GM19452 (cell line): ENCODE results near the gene ETNK2.
"Not testable (repeated sequence)": the region's sequence is repeated elsewhere in the genome, so short reads cannot be mapped to it uniquely, and the experiment has no call there.

Experiments used
- ATAC-seq: cut with Tn5 transposase; IDR thresholded peaks from one replicate; pipeline ENCODE4 v1.9.1; 2021; ENCODE audit not compliant: unreplicated experiment

Gene ETNK2

GRCh38 chr1:204104331-204105130 lies 47.3 kb downstream of the ETNK2 start:
- ATAC-seq, result no peak

GRCh38 chr1:204103431-204103741 lies 48.5 kb downstream of the ETNK2 start:
- no peak for ATAC-seq

- no peak for ATAC-seq
Observed at GRCh38 chr1:204102739-204103430, 49.0 kb downstream of the ETNK2 start.

- ATAC-seq, result no peak
Observed at GRCh38 chr1:204102029-204102611, 49.7 kb downstream of the ETNK2 start.

DNA sequence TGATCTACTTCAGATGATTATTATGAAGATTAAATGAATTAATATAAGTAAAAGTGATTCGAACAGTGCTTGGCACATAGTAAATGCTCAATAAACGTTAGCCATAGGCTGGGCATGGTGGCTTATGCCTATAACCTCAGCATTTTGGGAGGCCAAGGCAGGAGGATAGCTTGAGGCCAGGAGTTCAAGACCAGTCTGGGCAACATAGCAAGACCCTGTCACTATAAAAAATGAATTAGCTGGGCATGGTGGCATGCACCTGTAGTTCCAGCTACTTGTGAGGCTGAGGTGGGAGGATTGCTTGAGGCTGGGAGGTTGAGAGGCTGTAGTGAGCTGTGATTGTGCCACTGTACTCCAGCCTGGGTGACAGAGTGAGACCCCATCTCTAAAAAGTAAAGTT lies 52.1 kb downstream of the ETNK2 start:
- not testable (repeated sequence) for ATAC-seq

GRCh38 chr1:204098683-204099082 lies 53.2 kb downstream of the ETNK2 start:
- ATAC-seq, result no peak

DNA sequence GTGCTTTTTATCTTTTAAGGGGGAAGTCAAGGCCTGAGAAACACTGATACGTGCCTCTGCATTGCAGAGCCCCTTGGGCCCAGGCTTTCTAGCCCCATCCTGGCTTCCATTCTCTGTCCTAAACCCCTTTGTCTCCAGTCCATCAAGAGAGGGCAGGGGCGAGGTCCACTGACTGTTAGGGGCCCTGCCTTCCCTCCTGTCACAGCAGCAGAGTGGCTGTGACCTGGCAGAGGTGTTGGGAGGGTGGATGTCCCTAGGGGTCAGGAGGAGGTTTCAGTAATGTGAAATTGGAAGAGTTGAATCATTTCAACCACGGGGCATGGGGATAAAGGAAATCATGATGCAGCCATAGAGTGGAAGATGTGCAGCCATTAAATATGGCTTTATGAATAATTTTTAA lies 54.9 kb downstream of the ETNK2 start:
- no peak for ATAC-seq

DNA sequence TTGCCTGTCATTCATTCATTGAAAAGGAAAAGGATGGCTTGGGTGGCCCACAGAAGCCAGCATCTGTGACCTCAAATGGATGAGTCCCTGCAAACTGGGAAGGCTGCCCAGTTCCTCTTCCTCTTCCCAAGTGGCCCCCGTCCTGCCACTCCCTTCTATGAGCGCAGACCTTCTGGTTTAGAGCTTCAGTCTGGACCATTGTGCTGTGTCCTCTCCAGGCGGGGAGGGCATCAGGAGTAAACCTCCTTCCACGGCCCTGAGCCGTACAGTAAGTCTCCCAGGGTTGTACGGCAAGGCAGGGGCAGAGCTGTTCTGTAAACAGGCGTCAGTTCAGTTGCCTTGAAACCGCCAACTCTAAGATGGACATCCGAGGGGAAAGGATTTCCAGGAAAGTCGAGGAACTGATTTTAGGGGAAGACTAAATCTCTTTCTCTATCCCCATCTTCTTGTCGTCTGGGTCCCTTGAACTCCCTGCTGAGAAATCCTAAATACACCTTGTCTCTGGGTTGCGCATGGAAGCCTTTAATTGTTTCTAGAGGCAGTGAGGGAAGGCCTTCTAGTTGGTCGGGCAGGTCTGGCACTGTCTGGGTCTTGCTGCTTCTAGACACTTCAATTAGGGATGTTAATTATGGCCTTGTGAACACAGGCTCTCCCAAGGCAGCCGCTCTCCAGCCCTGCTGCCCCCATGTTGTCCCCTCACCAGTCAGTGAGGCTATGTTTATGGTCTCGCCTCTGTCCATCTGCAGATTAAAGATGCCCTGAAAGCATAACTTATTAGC lies 56.8 kb downstream of the ETNK2 start:
- ATAC-seq, result no peak

DNA sequence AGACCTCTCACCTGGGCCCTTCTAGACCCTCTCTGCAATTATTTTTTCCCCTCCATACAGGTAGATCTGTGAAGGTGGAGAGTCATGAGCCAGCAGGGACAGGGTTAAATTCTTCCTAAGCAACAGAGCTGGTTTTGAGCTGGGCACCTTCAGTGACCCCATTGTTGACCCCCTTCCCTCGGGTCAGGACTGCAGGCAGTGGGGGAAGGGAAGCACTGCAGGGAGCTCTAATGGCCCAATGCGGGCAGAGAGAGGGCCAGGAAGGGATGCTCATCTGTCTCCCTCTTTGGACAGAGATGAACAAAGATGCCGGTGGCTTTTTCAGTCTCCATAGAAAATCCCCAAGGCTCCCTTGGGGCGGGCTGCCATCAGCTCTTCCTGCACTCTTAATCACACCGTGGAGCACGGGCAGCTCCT lies 57.5 kb downstream of the ETNK2 start:
- no peak for ATAC-seq

GRCh38 chr1:204093781-204094180 lies 58.1 kb downstream of the ETNK2 start:
- ATAC-seq, result no peak

DNA sequence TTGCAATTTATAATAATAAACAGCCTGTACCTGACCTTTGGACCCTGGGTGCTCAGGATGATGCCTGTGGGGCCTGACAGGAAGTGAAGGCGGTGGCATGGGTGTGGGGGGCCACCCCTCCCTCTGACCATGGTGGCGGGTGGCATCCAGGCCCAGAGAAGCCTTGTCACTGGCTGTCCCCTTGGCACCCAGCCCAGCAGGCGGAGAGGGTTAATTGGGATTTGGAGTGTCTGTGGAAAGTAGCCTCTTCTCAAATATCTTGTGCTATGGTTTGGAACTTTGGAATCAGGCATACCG lies 58.5 kb downstream of the ETNK2 start:
- no peak for ATAC-seq

- no peak for ATAC-seq
Observed at GRCh38 chr1:204092632-204093420, 59.0 kb downstream of the ETNK2 start.

DNA sequence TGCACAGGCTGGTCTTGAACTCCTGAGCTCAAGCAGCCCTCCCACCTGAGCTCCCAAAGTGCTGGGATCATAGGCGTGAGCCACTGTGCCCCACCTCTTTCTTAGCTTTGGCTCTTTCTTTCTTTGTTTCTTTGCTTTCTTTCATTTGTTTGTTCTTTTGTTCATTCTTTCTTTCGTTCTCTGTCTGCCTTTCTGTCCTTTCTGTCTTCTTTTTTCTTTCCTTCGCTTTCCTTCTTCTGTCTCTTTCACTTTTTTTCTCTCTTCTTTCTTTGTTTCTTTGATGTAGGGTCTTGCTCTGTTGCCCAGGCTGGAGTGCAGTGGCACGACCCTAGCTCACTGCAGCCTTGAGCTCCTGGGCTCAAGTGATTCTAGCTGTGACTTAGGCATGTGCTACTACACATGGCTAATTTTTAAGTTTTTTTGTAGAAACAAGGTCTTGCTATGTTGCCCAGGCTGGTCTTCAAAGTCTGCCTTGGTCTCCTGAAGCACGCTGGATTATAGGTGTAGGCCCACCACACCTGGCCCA lies 60.0 kb downstream of the ETNK2 start:
- ATAC-seq, result no peak

- ATAC-seq, result no peak
Observed at GRCh38 chr1:204091066-204091465, 60.8 kb downstream of the ETNK2 start.

DNA sequence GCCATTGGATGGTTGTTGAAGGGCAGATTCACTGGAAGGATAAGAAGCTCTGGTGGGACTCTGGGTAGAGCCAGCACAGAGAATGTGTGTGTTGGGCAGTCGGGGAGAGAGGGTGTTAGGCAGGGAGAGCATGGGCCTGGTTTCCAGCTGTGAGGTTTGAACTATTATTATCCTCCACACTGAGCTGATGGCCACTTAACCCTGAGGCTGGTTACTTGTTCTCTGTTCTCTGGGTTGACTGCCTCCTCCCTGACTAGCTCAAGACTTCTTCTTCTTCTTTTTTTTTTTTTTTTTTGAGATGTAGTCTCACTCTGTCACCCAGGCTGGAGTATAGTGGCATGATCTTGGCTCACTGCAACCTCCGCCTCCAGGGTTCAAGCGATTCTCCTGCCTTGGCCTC lies 61.7 kb downstream of the ETNK2 start:
- ATAC-seq, result not testable (repeated sequence)

- no peak for ATAC-seq
Observed at GRCh38 chr1:204089044-204089751, 62.6 kb downstream of the ETNK2 start.

DNA sequence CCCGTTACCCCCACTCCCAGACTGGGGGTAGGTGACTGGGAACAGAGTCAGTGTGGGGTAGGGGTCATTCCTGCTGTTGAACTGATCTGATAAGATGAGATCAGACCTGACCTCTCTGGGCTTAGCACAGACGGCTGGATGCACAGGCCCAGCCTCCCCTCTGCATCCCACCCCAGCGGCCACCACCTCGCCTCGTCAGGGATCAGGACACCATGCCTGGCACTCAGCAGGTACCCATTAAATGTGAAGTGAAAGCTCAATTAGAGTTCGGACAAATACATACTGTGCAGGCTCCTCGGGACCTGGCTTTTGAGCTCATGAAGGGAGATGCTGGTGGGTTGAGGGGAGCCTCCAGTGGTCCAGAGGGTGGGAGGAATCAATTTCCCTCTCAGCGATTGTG lies 63.2 kb downstream of the ETNK2 start:
- no peak for ATAC-seq

GRCh38 chr1:204087893-204088528 lies 63.8 kb downstream of the ETNK2 start:
- ATAC-seq, result no peak

DNA sequence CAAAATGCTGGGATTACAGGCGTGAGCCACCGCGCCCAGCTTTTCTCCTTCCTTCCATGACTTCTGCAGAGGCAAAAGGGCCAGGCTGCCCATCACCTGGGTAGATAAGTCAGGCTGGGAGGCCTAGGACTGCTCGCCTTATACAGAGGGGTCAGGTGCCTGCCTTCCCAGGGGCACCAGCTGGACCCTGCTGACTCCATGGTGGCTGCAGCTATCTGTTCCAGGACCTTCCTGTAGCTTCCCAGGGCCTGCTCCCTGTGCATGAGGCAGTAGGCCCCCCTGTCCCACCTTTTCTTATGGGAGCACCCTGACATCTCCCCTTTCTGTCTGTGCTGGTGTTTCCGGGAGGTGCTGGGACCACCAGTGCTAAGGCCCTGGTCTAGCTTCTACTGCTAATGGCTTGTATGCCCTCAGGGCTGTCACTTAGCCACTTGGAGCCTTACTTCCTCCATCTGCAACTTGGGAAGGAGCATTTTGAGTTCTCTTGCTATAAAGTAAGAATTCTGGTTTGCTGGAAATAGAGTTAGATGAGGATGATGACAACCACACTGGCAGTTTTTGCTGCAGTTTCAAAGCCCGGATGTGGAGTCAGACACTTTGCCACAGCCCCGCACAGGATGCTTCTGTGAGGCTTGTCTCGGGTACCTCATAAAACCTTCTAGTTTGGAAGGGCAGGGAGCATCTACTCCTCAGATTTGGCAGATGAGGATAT lies 64.5 kb downstream of the ETNK2 start:
- ATAC-seq, result no peak
